Central memory CD4-positive, alpha-beta T cell (primary cell): Measurements from ENCODE around the gene WDR77.

ENCODE experiments used
- DNase-seq: peaks from one replicate; pipeline ENCODE4 v3.0.0; 2022
- total RNA-seq, 3 experiments: gene quantifications; one replicate each; lab custom pipeline; 2026; lab: John Stamatoyannopoulos, UW

The WDR77 gene
- 31.8 to 92.0 (median 35.6) reads per million in 3 experiments for total RNA-seq

- DNase-seq = peak; percentile 96
Observed at GRCh38 chr1:111448918-111449702, at the start of gene WDR77, which contains the start of gene ATP5PB. Gene WDR77 (minus strand): TSS chr1:111449256. CDS start chr1:111449169, 87 bp downstream. Gene ATP5PB (plus strand): TSS chr1:111449464. CDS start chr1:111449542, 78 bp downstream.

- DNase-seq = no peak
Observed at GRCh38 chr1:111497592-111497991, 48.5 kb upstream of the WDR77 start.

DNA sequence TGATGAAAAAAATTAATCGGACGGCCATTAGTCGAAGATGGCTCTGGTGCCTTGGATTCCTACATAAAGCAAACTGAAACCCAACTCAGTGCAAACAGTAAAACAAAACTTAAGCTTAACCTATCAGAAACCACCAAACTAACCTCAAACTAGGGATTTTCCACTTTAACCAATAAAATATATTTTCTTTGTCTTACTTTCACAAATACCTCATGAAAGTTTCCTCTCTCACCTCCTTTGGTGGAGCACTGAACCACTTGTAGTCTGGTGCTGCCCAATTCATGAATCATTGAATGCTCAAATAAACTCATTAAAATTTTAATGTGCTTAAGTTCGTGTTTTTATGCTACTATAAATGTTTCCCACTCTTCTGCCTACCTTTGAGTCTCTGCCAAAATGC is 47.3 kb upstream of the WDR77 start:
- DNase-seq = no peak

- no peak for DNase-seq
Observed at GRCh38 chr1:111491070-111491469, 42.0 kb upstream of the WDR77 start.

DNA sequence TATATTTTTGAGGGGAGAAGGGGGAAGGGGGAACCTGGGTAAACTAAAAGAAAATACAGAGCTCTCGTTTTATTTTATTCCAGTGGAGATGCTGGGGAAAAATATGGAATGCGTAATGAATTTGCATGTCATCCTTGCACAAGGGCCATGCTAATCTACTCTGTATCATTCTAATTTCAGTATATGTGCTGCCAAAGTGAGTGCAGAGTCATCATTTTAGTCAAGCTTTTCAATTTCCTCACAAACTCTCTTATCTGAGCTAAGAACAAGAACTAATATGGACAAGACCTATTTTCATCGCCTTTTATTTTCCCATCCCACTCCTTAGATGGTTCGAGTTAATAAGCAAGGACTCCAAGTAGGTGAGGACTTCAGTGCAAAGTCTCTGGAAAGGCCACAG is 41.2 kb upstream of the WDR77 start:
- no peak for DNase-seq

DNA sequence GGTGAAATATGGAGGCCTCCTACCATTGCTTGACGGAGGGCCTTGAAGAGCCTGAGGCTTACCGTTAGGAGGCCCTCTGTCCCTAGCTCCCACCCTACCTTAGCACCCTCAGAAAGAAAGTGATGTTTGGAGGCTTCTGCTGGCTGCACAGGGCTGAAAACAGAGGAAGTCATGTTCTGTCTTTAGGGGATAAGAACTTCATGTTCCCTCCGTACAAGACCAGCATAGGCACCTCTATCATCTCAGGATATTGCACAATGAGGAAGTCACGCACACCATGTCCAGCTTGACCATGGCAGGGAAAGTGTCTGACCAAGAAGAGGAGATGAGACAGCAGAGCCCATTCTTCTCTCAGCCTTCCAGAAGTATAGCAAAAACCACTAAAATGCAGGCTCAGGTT is 40.5 kb upstream of the WDR77 start:
- no peak for DNase-seq

DNA sequence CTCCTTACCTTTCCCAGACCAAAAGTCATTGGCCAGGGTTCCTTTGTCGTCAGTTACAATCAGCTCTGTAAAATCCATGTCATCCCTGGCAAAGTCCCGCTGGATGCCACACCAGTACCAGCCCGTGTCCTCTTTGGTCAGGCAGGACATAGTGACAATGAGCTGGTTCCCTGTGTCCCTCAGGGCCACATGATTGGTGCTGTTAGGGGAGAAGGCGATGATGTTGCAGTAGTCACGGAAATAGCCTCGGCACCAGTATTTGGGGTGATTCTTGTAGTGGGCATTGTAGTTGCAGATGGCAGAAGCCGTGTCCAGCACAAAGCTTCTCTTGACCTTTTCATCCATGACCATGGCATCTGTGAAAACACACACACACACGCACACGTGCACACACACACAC is 39.6 kb upstream of the WDR77 start:
- no peak for DNase-seq

DNA sequence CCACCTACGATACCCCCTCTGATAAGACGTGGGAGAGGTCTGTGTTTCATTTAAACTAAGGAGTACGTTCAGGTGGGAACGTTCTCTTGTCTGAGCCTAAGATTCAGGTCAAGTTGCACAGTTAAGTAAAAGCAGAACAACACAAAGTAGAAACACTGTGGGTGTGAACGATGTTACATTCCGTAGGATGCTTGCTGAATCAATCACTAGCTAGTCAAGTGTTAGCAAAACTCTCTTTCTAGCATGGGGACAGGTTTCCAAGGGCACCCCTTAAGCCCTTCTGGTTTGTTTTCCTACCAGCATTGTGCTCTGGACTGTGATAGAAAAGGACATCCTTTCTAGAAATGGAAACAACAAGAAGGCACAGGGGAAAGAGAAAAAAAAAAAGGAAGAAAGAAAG is 38.1 kb upstream of the WDR77 start:
- DNase-seq = no peak

DNA sequence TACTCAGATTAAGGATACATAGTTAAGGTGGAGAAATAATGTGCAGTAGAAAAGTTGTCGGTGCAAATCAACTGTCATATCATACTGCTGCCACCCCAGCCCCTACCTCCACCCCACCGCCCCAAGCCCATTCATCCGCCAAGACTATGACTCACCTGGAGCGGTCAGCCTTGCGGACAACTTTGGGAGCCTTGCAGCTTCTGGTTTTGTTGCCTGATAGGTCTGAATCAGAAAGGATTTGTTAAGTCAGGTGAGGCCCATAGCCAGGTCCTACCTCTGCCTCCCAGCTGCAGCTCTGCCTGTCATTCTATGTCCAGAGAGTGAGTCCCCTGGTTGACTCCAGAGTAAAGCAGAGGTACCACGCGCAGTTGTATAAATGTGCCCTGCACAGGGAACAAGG is 37.4 kb upstream of the WDR77 start:
- DNase-seq = no peak

DNA sequence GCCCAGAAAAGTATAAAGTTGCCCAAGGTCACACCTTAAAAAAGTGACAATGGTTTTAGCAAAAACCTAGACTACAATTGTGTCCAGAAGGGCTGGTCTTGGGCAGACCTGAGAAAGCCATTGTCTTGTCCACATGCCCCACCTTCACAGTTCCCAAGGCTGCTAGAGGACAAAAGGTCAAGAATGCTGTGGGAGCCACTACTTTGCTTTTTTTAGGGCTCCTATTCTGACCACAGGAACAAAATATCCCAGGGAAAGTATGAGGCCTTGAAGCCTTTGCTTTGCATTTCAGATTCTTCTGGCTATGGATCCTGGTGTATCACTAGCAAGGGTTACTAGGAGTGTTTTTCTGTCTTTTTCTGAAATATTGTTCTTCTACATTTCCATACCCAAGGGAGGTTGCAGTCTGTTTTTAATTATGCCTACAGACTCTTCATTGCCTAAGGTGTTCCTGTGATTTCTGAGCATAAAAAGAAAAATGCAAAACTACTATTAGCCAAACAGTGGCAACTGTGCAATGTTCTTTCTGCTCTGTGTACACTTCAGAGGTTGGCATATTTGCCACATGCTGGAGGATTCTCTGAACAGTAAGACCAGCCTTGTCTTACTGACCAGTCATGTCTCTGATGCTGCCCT is 35.5 kb upstream of the WDR77 start:
- no peak for DNase-seq

- no peak for DNase-seq
Observed at GRCh38 chr1:111483876-111484275, 34.8 kb upstream of the WDR77 start.

DNA sequence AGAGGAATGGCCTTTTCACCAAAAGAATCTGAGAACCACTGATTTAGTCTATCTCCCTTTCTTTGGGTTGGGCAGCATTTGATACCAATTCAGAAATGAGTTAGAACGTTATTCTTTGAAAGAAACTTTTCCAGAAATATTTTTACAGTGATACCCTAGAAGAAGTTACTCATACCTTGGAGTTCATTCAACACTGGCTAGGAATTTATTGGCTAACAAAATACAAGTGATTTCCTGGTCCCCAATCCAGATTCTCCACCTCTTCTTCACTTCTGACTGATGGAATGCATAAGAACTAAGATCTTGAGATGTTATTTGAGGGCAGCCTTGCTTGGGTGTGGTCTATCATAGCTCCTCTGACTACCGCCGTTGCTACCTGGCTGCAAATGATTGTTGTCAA is 34.1 kb upstream of the WDR77 start:
- no peak for DNase-seq

- peak; percentile 35 for DNase-seq
Observed at GRCh38 chr1:111481387-111482221, 32.5 kb upstream of the WDR77 start.

DNA sequence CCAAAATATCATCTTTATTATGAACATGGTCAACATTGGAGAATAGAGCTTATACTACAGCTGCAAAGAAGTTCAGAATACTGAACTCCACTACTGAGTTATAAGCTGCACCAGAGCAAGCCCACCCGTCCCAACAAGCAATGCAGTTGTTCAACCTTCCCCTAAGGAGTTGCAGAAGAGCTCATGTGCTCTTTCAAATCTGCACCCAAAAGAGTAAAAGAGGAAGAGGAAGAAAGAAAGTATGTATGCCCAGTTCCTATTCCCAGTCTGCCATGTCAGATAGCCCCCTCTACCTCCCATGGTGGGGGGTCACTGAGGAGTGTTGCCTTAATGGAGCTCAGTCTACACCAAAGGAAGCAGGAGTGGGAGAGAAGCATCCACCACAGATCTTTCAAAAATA is 31.6 kb upstream of the WDR77 start:
- no peak for DNase-seq

GRCh38 chr1:111476761-111477309 is 27.8 kb upstream of the WDR77 start:
- DNase-seq = peak; percentile 74

GRCh38 chr1:111476214-111476613 is 27.2 kb upstream of the WDR77 start:
- DNase-seq = no peak

- DNase-seq = no peak
Observed at GRCh38 chr1:111475701-111476100, 26.6 kb upstream of the WDR77 start.

DNA sequence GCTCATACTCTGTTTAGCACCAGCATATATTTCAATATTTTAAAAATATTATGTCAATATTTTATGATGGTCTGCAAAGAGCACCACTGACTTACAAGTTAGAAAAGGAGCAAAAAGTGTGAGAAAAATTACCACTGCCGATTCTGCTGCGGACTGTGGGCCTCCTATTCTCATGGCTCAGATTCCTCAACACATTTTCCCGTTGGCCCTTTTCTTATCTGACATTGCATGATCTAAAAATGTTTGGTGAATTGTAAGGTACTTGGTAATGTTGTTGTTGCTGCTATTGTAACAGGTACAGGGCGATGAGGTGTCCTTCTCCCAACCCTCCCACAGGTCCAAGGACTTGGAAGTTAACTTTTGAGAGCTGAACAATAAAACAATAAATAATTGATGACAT is 25.5 kb upstream of the WDR77 start:
- DNase-seq = no peak

DNA sequence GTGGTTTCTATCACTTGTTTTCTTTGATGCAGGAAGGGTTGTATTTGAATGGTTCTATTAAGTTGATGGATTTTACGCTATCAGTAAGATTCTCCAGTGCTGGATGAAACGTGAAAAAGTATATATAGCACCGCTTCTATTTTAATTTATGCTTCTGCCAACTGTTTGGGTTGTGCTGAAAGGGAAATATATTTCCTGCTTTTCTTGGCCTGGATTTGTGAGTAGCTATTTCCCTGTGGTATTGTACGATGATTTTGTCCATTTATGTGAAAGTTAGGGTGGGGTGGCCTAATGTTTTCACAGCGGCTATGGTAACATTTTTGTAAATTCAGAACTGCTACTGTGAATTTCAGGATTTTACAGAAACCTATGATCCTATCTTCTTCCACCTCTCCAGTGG is 25.1 kb upstream of the WDR77 start:
- DNase-seq = no peak

DNA sequence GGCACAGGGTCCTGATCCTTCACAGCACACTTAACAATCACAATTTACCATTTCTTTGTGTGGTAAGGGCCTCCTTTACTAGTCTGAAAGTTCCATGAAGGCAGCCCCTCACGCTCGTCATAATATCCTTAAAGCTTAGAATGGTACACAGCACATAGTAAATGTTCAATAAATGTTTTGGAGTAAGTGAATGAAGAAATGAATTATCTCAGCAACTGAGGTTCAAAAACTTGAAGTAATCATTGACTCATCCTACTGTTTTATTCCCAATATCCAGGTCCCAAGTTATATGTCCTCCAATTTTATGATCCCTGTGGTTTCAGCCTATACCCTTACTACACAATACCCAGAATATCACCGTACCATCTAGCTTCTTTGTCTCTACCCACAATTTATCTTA is 22.5 kb upstream of the WDR77 start:
- DNase-seq = no peak

DNA sequence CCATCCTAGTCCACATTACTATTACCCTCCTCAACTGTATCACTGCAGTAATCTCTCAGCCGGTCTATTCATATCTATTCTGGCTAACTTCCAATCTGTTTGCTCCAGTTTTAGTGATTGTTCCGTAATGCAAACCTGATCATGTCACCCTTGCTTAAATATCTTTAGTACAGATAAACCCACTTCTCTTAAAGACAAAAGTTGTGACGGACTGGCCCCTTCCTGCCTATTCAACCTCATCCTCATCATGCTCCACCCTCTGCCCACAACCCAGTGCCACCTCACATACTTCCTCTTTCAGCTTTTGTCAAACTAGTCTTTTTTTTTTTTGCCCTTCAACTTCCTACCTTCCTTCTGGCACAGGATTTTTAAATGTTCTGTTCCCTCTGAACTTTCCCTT is 22.0 kb upstream of the WDR77 start:
- DNase-seq = peak; percentile 91

- DNase-seq = no peak
Observed at GRCh38 chr1:111470596-111470995, 21.5 kb upstream of the WDR77 start.

DNA sequence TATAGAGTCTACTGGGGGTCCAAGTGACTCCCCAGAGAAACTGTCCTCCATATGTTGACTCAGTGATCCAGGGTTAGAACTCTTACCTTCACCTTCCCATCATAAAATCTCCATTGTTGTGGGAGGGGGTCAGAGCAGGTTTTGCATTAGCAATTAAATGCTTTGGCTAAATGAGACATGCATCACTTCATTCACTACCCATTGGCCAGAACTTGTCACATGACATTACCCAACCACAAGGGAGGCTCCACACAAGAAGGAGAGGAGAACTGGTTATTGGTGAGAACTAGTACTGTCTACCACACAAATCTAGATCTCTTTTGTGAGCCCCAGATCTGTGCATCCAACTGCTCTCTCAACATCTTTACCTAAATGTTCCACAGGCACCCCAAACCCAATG is 20.5 kb upstream of the WDR77 start:
- no peak for DNase-seq
